ENCODE results near the gene SORCS2. TPM values are rescaled to one million over a fixed set of nuclear protein-coding genes. Genes with fewer than 3 reads are reported as not detected.

Gene SORCS2
- total and polyA plus RNA-seq, 2 of the 8 experiments (the other 6 are each of a cell fraction or from before 2014, with no cell fraction given): 0.36 to 1.8 TPM

DNA sequence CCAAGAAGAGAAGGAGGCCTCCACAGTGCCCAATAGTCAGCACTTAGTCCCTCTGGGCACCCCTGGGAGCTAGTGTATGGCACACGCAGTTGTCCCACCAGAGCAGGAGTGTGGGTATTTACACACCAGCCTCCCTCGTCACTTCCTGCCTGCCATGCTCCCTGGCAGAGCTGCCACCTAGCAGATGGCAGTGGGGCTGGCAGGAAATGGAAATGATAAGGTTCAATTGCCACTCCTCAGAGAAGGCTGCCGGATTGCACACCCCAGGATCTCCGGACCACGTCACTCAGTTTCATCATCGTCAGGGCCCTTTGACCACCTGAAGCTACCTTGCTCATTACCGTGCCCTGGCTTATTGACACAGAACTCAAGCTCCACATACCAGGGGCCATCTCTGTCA, 415.7 kb downstream of the SORCS2 start:
- H3K79me2 ChIP-seq (ENCODE audit: control insufficient read depth in 1 of 2, insufficient read depth in 2 of 2, low read length in 2 of 2): no peaks in the 10 kb centered on the region
- no peak overlapping the region for H3K14ac ChIP-seq (ENCODE audit: insufficient read length)
- H2BK12ac ChIP-seq (ENCODE audit: low read depth, low read length): no peak overlapping the region
- no peak overlapping the region for H3K4me3 ChIP-seq (ENCODE audit: extremely low read depth in 1 of 4, insufficient read depth in 2 of 4, low read depth in 3 of 4, low read length in 4 of 4)
- H3K23me2 ChIP-seq (ENCODE audit: low read depth, low read length): no peaks in the 10 kb centered on the region
- H3K9ac ChIP-seq (replicated peaks in 1 of 4; ENCODE audit: extremely low read depth in 1 of 4, low read depth in 3 of 4, low read length in 3 of 4): no peak overlapping the region
- no peak overlapping the region for H3K18ac ChIP-seq (ENCODE audit: extremely low read depth, low read length)
- H2BK20ac ChIP-seq (ENCODE audit: low read length): no peak overlapping the region
- no peaks in the 10 kb centered on the region; a peak in 1 of 7 replicates for H3K27me3 ChIP-seq (replicated peaks in 1 of 4; ENCODE audit: control insufficient read depth in 3 of 4, extremely low read depth in 1 of 4, insufficient read depth in 3 of 4, low read length in 3 of 4)
- H3K79me1 ChIP-seq (ENCODE audit: low read depth, low read length): no peaks in the 10 kb centered on the region
- H3K56ac ChIP-seq (replicated peaks; ENCODE audit: insufficient read length, low read depth, low read length): no peak overlapping the region
- no peak overlapping the region for H2BK15ac ChIP-seq (ENCODE audit: low read length)
- H3K9me3 ChIP-seq (ENCODE audit: insufficient read depth in 2 of 2, low read depth in 1 of 2, low read length in 1 of 2): peaks cover 5 to 12% of the 10 kb centered on the region in 2 experiments; a peak in 2 of 4 replicates
- no peaks in the 10 kb centered on the region for H3K4me1 ChIP-seq (replicated peaks in 1 of 4; ENCODE audit: control insufficient read depth in 3 of 4, insufficient read depth in 4 of 4, low read length in 3 of 4)
- no peak for FAIRE-seq
- H4K8ac ChIP-seq (ENCODE audit: extremely low read depth, insufficient read depth, low read length): no peak overlapping the region
- no peak overlapping the region for H2BK120ac ChIP-seq (replicated peaks; ENCODE audit: low read depth, low read length)
- H3K4ac ChIP-seq (replicated peaks; ENCODE audit: insufficient read length, low read depth, low read length): no peak overlapping the region
- H4K91ac ChIP-seq (replicated peaks; ENCODE audit: insufficient read length, low read length): no peak overlapping the region
- H2BK5ac ChIP-seq (ENCODE audit: low read depth, low read length): no peak overlapping the region
- H3K27ac ChIP-seq (ENCODE audit: low read depth, low read length): no peak overlapping the region
- DNase-seq (ENCODE audit: low read depth in 1 of 2, low spot score in 2 of 2): no peak
- no peak overlapping the region for H2AFZ ChIP-seq (ENCODE audit: low read length)
- H2AK5ac ChIP-seq (ENCODE audit: low read depth, low read length): no peak overlapping the region
- POLR2A ChIA-PET (ENCODE audit: partially characterized antibody): no interaction called here
- WGBS, 2 experiments (ENCODE audit: extremely low coverage in 1 of 2, insufficient coverage in 1 of 2, insufficient read length in 1 of 2, insufficient replicate concordance in 2 of 2, low coverage in 1 of 2, low lambda C conversion rate in 2 of 2, missing lambda C conversion rate in 1 of 2): 87% methylated on average over 7 of the region's 7 CpGs; no CpG with 5 or more reads in 1 of the 2 experiments
- H3K23ac ChIP-seq (ENCODE audit: insufficient read length): no peak overlapping the region
- no peak overlapping the region for H3K4me2 ChIP-seq (ENCODE audit: insufficient read depth in 1 of 2, low read depth in 2 of 2, low read length in 2 of 2)
- CTCF ChIA-PET (ENCODE audit: partially characterized antibody): interaction anchor here (0.7 to 1.0 kb wide), 3 partner anchors 9 to 568 kb away, joined by 3 to 4 read pairs (median 3); no protein-coding TSS in a partner anchor
- H4K20me1 ChIP-seq (replicated peaks in 1 of 2; ENCODE audit: control insufficient read depth in 1 of 2, insufficient read depth in 2 of 2, low read length in 2 of 2): no peaks in the 10 kb centered on the region
- H3K36me3 ChIP-seq (ENCODE audit: control insufficient read depth in 2 of 4, insufficient read depth in 4 of 4, low read length in 3 of 4): no peaks in the 10 kb centered on the region
- no peak overlapping the region for H4K5ac ChIP-seq (ENCODE audit: insufficient read length, low read depth, low read length)
- TF ChIP-seq POLR2AphosphoS5 (IDR thresholded peaks at IDR 0.05; ENCODE audit: low read depth, low read length): no peak
- TF ChIP-seq, protein P1, sequence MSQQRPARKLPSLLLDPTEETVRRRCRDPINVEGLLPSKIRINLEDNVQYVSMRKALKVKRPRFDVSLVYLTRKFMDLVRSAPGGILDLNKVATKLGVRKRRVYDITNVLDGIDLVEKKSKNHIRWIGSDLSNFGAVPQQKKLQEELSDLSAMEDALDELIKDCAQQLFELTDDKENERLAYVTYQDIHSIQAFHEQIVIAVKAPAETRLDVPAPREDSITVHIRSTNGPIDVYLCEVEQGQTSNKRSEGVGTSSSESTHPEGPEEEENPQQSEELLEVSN (IDR thresholded peaks at IDR 0.05): no peak
- TF ChIP-seq, protein P2, sequence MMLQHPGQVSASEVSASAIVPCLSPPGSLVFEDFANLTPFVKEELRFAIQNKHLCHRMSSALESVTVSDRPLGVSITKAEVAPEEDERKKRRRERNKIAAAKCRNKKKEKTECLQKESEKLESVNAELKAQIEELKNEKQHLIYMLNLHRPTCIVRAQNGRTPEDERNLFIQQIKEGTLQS (IDR thresholded peaks at IDR 0.05; ENCODE audit: insufficient read depth, low read depth, low read length): no peak
